OCI-LY1 (cell line): Measurements from ENCODE around the gene FGF5.

Experiments
- H2AFZ ChIP-seq: fragments of 200-600 bp; sonication (generic), shearing (Covaris generic); 2 replicates; pipeline ENCODE4 v1.6.0; 2014; ENCODE audit warnings: antibody characterized with exemption, mild to moderate bottlenecking, low read length
- H3F3A ChIP-seq: fragments of 200-600 bp; sonication (generic), shearing (Covaris generic); 2 replicates; pipeline ENCODE4 v1.6.0; 2014; ENCODE audit warnings: mild to moderate bottlenecking, antibody characterized with exemption, low read length, moderate library complexity; ENCODE audit not compliant: insufficient read depth
- H3K27ac ChIP-seq: fragments of 200-600 bp; sonication (generic); 2 replicates; pipeline ENCODE4 v1.5.1; 2014; ENCODE audit warnings: low read length, mixed run types, mild to moderate bottlenecking, low read depth; ENCODE audit not compliant: poor library complexity, severe bottlenecking
- H3K27me3 ChIP-seq: fragments of 200-600 bp; sonication (generic); 2 replicates; pipeline ENCODE4 v1.6.0; 2014; ENCODE audit warnings: antibody characterized with exemption, mild to moderate bottlenecking, low read length, moderate library complexity; ENCODE audit not compliant: insufficient read depth
- H3K36me3 ChIP-seq: fragments of 200-600 bp; sonication (generic); 2 replicates; pipeline ENCODE4 v1.6.1; 2014; ENCODE audit warnings: mild to moderate bottlenecking, antibody characterized with exemption, low read length, moderate library complexity, mixed read lengths; ENCODE audit not compliant: insufficient read depth
- H3K4me1 ChIP-seq: fragments of 200-600 bp; sonication (generic); 2 replicates; pipeline ENCODE4 v1.5.1; 2014; ENCODE audit warnings: mild to moderate bottlenecking, low read length, moderate library complexity; ENCODE audit not compliant: insufficient read depth, severe bottlenecking
- H3K4me2 ChIP-seq: fragments of 200-600 bp; sonication (generic), shearing (Covaris generic); 2 replicates; pipeline ENCODE4 v1.6.1; 2014; ENCODE audit warnings: low read length
- H3K4me3 ChIP-seq: fragments of 200-600 bp; sonication (generic); 2 replicates; pipeline ENCODE4 v1.5.1; 2014; ENCODE audit warnings: low read length, low read depth, mild to moderate bottlenecking, mixed read lengths; ENCODE audit not compliant: poor library complexity, severe bottlenecking
- H3K79me2 ChIP-seq: fragments of 200-600 bp; shearing (Covaris generic); 2 replicates; pipeline ENCODE4 v1.6.1; 2016; ENCODE audit warnings: mixed run types, low read length, mixed read lengths; ENCODE audit not compliant: insufficient read depth
- H3K9ac ChIP-seq: fragments of 200-600 bp; sonication (generic), shearing (Covaris generic); 2 replicates; pipeline ENCODE4 v1.6.1; 2014; ENCODE audit warnings: mild to moderate bottlenecking, low read length, mixed read lengths
- H3K9me2 ChIP-seq: fragments of 200-600 bp; sonication (generic), shearing (Covaris generic); 2 replicates; pipeline ENCODE4 v1.6.1; 2014; ENCODE audit warnings: low read depth, mild to moderate bottlenecking, low read length, mixed read lengths
- H3K9me3 ChIP-seq: fragments of 200-600 bp; shearing (Covaris generic); 2 replicates; pipeline ENCODE4 v1.6.1; 2014; ENCODE audit warnings: low read length, mixed read lengths
- H4K20me1 ChIP-seq: fragments of 200-600 bp; sonication (generic), shearing (Covaris generic); 2 replicates; pipeline ENCODE4 v1.6.0; 2016; ENCODE audit warnings: mild to moderate bottlenecking, low read length; ENCODE audit not compliant: insufficient read depth
- EZH2 ChIP-seq: fragments of 200-600 bp; sonication (generic), shearing (Covaris generic); IDR thresholded peaks from 2 replicates; pipeline ENCODE4 v1.8.0; 2017; ENCODE audit warnings: borderline replicate concordance, mixed run types, mild to moderate bottlenecking, antibody characterized with exemption, low read length, moderate library complexity, mixed read lengths
- TF ChIP-seq, protein P1 (sequence below): fragments of 200-600 bp; sonication (generic), shearing (Covaris generic); IDR thresholded peaks from 2 replicates; pipeline ENCODE4 v1.5.1; 2017; ENCODE audit warnings: mild to moderate bottlenecking, antibody characterized with exemption, low read length, moderate library complexity, mixed read lengths

FGF5 gene

DNA sequence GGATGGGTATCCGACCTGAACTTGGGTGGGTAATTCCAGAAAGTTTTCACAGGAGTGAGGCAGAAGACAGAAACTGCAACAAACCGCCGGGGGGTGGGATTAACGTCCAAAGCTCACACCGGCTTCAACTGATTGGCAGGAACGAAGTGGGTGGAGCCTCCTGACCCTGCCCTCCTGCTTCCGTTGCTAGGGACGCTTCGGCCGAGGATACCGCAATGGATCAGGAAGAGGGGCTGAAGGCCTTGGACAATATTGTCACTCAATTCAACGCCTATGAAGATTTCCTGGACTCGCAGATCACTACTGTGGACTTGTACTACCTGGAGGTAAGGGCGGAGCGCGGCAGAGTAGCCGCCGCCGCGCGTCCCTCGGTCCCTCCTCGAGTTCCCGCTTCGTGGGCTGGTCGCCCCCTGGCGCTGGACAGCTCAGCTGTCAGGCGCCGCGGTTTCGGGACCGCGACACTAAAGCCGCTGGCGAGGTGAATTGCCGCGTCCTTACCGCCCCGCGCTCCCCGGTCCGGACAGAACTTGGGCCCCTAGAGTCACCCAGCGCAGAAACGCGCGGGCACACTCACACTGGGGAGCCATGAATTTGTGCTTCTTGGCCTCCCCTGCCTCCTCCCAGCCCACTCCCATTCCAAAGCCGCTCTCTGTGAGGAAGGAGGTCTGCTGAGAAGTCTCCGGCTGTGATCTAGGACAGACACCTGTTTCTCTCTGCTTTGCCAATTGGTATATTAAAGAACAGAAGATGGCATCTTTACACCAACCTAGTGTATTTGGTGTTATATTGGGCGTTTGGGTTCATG lies 69.3 kb downstream of the FGF5 start, which contains the start of gene CFAP299:
Gene CFAP299 (plus strand): TSS at position 177 of the 805 bp plus-strand sequence.
- 0 out of 2 replicates have a peak, but pooled peaks cover 6% of the 10 kb centered on the region for H3K27me3 ChIP-seq
- H3K27ac ChIP-seq = no peak within 1 kb of the TSS
- no peaks in the 10 kb centered on the region for H4K20me1 ChIP-seq
- peak within 1 kb of the TSS; percentile 72 for H2AFZ ChIP-seq
- no peaks in the 10 kb centered on the region for H3K9me2 ChIP-seq
- TF ChIP-seq, protein P1, sequence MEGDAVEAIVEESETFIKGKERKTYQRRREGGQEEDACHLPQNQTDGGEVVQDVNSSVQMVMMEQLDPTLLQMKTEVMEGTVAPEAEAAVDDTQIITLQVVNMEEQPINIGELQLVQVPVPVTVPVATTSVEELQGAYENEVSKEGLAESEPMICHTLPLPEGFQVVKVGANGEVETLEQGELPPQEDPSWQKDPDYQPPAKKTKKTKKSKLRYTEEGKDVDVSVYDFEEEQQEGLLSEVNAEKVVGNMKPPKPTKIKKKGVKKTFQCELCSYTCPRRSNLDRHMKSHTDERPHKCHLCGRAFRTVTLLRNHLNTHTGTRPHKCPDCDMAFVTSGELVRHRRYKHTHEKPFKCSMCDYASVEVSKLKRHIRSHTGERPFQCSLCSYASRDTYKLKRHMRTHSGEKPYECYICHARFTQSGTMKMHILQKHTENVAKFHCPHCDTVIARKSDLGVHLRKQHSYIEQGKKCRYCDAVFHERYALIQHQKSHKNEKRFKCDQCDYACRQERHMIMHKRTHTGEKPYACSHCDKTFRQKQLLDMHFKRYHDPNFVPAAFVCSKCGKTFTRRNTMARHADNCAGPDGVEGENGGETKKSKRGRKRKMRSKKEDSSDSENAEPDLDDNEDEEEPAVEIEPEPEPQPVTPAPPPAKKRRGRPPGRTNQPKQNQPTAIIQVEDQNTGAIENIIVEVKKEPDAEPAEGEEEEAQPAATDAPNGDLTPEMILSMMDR = peak; percentile 52
- no peak for TF ChIP-seq EZH2
- peak within 1 kb of the TSS; percentile 20; the same call in 1 of the 2 replicates for H3K9ac ChIP-seq
- no peaks in the 10 kb centered on the region for H3K79me2 ChIP-seq
- peaks cover 16% of the 10 kb centered on the region for H3K4me1 ChIP-seq
- H3F3A ChIP-seq = no peaks in the 10 kb centered on the region
- H3K36me3 ChIP-seq = no peaks in the 10 kb centered on the region
- no peaks in the 10 kb centered on the region for H3K9me3 ChIP-seq
- H3K4me2 ChIP-seq = peak within 1 kb of the TSS; percentile 89
- peak within 1 kb of the TSS; percentile 77 for H3K4me3 ChIP-seq

DNA sequence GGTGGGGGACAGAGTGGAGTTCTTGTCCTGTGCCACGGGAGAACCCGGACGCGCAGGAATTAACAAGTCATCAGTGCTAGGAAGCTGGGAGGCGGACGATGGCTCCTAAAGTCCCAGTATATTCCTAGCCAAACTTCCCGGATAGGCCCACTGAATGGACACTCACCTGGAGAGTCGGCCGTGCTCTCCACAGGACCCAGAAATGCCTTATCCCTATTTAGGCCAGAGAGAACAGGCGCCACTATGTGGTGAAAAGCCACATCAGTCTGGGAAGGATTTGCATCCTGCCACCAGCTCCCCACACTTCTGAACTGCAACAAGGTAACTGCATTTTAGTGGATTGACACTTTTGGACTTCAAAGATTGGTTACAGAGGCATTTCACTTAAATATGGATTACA lies 70.1 kb downstream of the FGF5 start:
- Histone ChIP-seq H2AFZ (no peak overlapping the region), H3K4me2 (peak overlapping the region; percentile 89), H3F3A (no peaks in the 10 kb centered on the region), H3K27me3 (0 out of 2 replicates have a peak, but pooled peaks cover 6% of the 10 kb centered on the region), H3K9me3 (no peaks in the 10 kb centered on the region), H3K4me1 (peaks cover 16% of the 10 kb centered on the region), H4K20me1 (no peaks in the 10 kb centered on the region), H3K9me2 (no peaks in the 10 kb centered on the region), H3K36me3 (no peaks in the 10 kb centered on the region), H3K4me3 (peak overlapping the region; percentile 77), H3K9ac (no peak overlapping the region), H3K27ac (no peak overlapping the region), H3K79me2 (no peaks in the 10 kb centered on the region)
- no peak for TF ChIP-seq EZH2
- TF ChIP-seq, protein P1 = peak; percentile 21; the same call in 1 of the 2 replicates

DNA sequence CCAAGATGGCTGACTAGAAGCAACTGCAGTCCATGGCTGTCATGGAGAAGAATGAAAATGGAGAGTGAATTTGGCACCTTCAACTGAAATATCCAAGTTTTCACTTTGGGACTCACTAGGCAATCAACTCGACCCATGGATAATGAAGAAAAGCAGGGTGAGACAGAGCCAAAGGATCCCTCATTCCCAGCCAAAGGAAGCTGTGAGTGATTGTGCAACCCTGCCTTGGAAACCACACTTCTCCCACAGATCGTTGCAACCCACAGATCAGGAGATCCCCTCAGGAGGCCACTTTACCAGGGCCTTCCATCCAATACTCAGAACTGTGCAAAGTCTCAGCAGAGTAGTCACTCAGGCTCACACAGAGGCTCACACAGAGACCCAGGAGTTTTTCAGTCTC lies 73.6 kb downstream of the FGF5 start:
- Histone ChIP-seq H2AFZ (no peak overlapping the region), H3K4me3 (no peak overlapping the region), H3K79me2 (no peaks in the 10 kb centered on the region), H3K9ac (no peak overlapping the region), H4K20me1 (no peaks in the 10 kb centered on the region), H3K9me3 (no peaks in the 10 kb centered on the region), H3F3A (no peaks in the 10 kb centered on the region), H3K27ac (no peak overlapping the region), H3K9me2 (no peaks in the 10 kb centered on the region), H3K27me3 (0 out of 2 replicates have a peak, but pooled peaks cover 6% of the 10 kb centered on the region), H3K36me3 (no peaks in the 10 kb centered on the region), H3K4me2 (no peak overlapping the region), H3K4me1 (peaks cover 16% of the 10 kb centered on the region)
- TF ChIP-seq, protein P1 = no peak
- TF ChIP-seq EZH2 = no peak
